Stomach (tissue), 9 donors: ENCODE measurements around the gene SLC38A10. TPM values are rescaled to one million over a fixed set of nuclear protein-coding genes. Genes with fewer than 3 reads are reported as not detected.
"Not testable (repeated sequence)": the region's sequence is repeated elsewhere in the genome, so short reads cannot be mapped to it uniquely, and the experiment has no call there.

Experiments
- DNase-seq, 2 donors: peaks; one replicate each; pipeline versions ENCODE4 v3.0.0 to v3.0.0-alpha.2; 2013 to 2019
- H3K27ac ChIP-seq, 5 donors: fragments of 200-600 bp in 4 of 5; sonication (generic) in 4 of 5; one replicate each; pipeline ENCODE4 v1.5.1; 2013 to 2019; ENCODE audit warnings: mild to moderate bottlenecking in 1 of 5, moderate library complexity in 1 of 5
- H3K27me3 ChIP-seq, 3 donors: fragments of 200-600 bp; sonication (generic); one replicate each; pipeline ENCODE4 v1.5.1; 2017 to 2019; ENCODE audit warnings: mixed run types in 1 of 3
- H3K36me3 ChIP-seq, 4 donors: fragments of 200-600 bp; sonication (generic); 1 replicate in 3 of 4; 2 replicates in 1 of 4; pipeline ENCODE4 v1.5.1; 2016 to 2019
- H3K4me1 ChIP-seq, 4 donors: fragments of 200-600 bp; sonication (generic); one replicate each; pipeline ENCODE4 v1.5.1; 2016 to 2019
- H3K4me3 ChIP-seq, 4 donors: fragments of 200-600 bp; sonication (generic) in 3 of 4; one replicate each; pipeline ENCODE4 v1.5.1; 2016 to 2019; ENCODE audit warnings: mild to moderate bottlenecking in 1 of 4
- H3K9me3 ChIP-seq, 4 donors: fragments of 200-600 bp; sonication (generic); one replicate each; pipeline ENCODE4 v1.5.1; 2016 to 2019
- CTCF ChIP-seq, 7 experiments: fragments of 450-650 bp in 4 of 7; fragments of 200-600 bp in 3 of 7; sonication (generic) in 3 of 7; IDR thresholded peaks; one replicate each; pipeline ENCODE4 v1.5.1; 2016 to 2019; ENCODE audit warnings: antibody characterized with exemption in 7 of 7, control low read depth in 2 of 7, mild to moderate bottlenecking in 1 of 7
- EP300 ChIP-seq: sonication (generic); formaldehyde crosslinking; IDR thresholded peaks from one replicate; pipeline ENCODE4 v1.6.1; 2017; ENCODE audit warnings: antibody characterized with exemption
- POLR2A ChIP-seq, 4 donors: fragments of 450-650 bp; IDR thresholded peaks; one replicate each; pipeline ENCODE4 v1.6.1; 2016; ENCODE audit warnings: antibody characterized with exemption in 4 of 4, control low read depth in 2 of 4, mild to moderate bottlenecking in 1 of 4, moderate library complexity in 1 of 4
- POLR2AphosphoS5 ChIP-seq, 3 donors: sonication (generic); formaldehyde crosslinking; IDR thresholded peaks; one replicate each; pipeline ENCODE4 v1.6.1; 2016; ENCODE audit warnings: antibody characterized with exemption in 3 of 3
- WGBS, 5 donors: extraction: QIAGEN DNeasy Blood & Tissue Kit in 3 of 5; methylation state at CpG; one replicate each; pipeline versions ENCODE4 v1.1.5 to v1.1.7; 2013 to 2018; 5-methylcytosine and 5-hydroxymethylcytosine counted together
- intact Hi-C: fragments of 100-400 bp; cut with DNase I; formaldehyde crosslinking; loops from one replicate; pipeline ENCODE4 v1.15.1; 2023; ENCODE audit warnings: low total_unique reads
- polyA plus RNA-seq, 3 donors: library from polyadenylated mRNA; stranded (reverse); fragments of 200-250 nt; gene quantifications; one replicate each; pipeline ENCODE4 v1.2.3, GENCODE V29; 2013
- total RNA-seq, 5 donors: library from RNA; depleted of rRNA; stranded (reverse); fragments of >200 nt; gene quantifications; one replicate each; pipeline versions ENCODE4 v1.1.0 to v1.2.3, GENCODE V29; 2014 to 2016
- donor health status: healthy with polysubstance abuse.
- donor health status: Bipolar disorder and iron deficiency.
- donor health status: healthy.

Gene SLC38A10
- total and polyA plus RNA-seq, 8 donors = 18.6 to 140 (median 67.3) TPM

DNA sequence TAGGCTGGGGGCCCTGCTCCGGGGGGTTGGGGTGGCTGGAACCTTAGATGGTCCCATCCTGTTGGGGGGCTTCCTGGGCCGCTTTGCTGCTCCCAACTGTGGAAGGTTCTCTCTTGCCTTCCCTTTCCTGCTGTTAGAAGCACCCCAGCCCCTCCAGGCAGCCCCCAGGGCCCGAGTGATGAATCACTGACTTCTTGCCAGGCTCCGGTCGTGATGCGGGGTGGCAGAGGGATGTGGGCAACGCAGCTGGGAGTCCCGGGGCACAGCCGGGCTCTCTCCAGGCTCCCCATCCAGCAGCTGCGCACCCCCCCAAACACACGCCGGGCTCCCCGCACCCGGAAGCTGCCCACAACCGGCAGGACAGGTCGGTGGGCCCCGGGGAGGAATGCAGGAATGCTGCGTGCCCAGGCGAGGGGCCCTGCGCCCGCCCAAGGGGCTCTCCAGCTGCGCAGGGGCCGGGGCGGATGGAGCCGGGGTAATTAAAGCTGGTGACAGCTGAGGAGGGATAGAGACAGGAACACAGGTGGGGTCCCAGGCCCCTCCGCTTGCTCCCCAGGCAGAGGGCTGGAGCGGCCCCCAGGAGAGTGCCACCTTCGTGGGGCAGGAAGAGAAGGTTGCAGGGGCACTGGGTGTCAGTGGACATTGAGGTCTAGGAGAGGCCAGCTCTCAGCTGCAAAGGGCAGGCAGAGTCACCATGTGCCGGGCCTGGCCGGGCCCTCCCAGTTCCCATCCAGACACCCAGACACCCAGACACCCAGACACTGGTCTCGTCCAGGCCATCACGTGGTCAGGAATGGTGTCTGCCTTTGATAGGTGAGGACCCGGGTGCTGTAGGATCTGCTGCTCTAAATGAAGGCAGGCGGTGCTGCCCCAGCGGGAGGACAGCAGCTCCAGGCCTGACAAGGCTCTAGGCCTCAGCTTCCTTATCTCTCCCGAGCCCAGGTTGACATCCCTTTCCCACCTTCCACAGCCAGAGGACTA is 15.0 kb upstream of the SLC38A10 start:
- no peaks in the 10 kb centered on the region for H3K36me3 ChIP-seq
- 71 to 78% (median 74%) methylated on average over 26 to 36 of the region's 36 CpGs for WGBS, 5 donors
- H3K4me3 ChIP-seq = peak overlapping the region in 2 of 4 donors; percentile 1 to 27
- DNase-seq = peak in 1 of 2 donors; percentile 72
- peaks cover 0 to under 1% (median 0%) of the 10 kb centered on the region in 3 donors for H3K27me3 ChIP-seq
- intact Hi-C loops = loop anchor here (10.0 kb wide), 1 partner anchor 175 kb away; no protein-coding TSS in a partner anchor
- H3K4me1 ChIP-seq = peaks cover 13 to 18% (median 16%) of the 10 kb centered on the region in 4 donors
- no peak for TF ChIP-seq POLR2A (IDR thresholded peaks at IDR 0.05)
- peak in 1 of 7 experiments; percentile 10 for TF ChIP-seq CTCF (IDR thresholded peaks at IDR 0.05)
- H3K27ac ChIP-seq = peak overlapping the region; percentile 55 to 81 (median 67)
- no peaks in the 10 kb centered on the region for H3K9me3 ChIP-seq

- TF ChIP-seq POLR2A (IDR thresholded peaks at IDR 0.05) (no peak), EP300 (no peak), POLR2AphosphoS5 (IDR thresholded peaks at IDR 0.05) (peak; percentile 37 to 80 (median 65)), CTCF (IDR thresholded peaks at IDR 0.05) (peak in 5 of 7 experiments; percentile 24 to 79 (median 46))
- peak; percentile 90 to 95 for DNase-seq
- Histone ChIP-seq H3K4me1 (peaks cover 13 to 18% (median 16%) of the 10 kb centered on the region in 4 donors), H3K36me3 (no peaks in the 10 kb centered on the region), H3K9me3 (no peaks in the 10 kb centered on the region), H3K4me3 (peak overlapping the region; percentile 1 to 33 (median 22)), H3K27me3 (no peaks in the 10 kb centered on the region), H3K27ac (peak overlapping the region; percentile 55 to 81 (median 67))
- intact Hi-C loops = loop anchor here (10.0 kb wide), 1 partner anchor 176 kb away; no protein-coding TSS in a partner anchor
- WGBS, 5 donors = 1 to 7% (median 7%) methylated on average over 17 to 22 of the region's 22 CpGs
These were observed 14.2 kb upstream of the SLC38A10 start for GRCh38 chr17:81309140-81309858.

GRCh38 chr17:81308784-81309139 is 13.7 kb upstream of the SLC38A10 start:
- 36 to 57% (median 42%) methylated on average over 8 to 14 of the region's 14 CpGs for WGBS, 5 donors
- H3K9me3 ChIP-seq, H3K36me3 ChIP-seq, H3K27me3 ChIP-seq, DNase-seq: not testable (repeated sequence)
- H3K27ac ChIP-seq = peak overlapping the region; percentile 1 to 81 (median 67)
- H3K4me1 ChIP-seq = peaks cover 13 to 18% (median 16%) of the 10 kb centered on the region in 4 donors
- intact Hi-C loops = loop anchor here (10.0 kb wide), 1 partner anchor 176 kb away; no protein-coding TSS in a partner anchor
- H3K4me3 ChIP-seq = peak overlapping the region; percentile 1 to 33 (median 22)

- TF ChIP-seq EP300 (no peak), POLR2AphosphoS5 (IDR thresholded peaks at IDR 0.05) (no peak), CTCF (IDR thresholded peaks at IDR 0.05) (no peak), POLR2A (IDR thresholded peaks at IDR 0.05) (no peak)
- no peaks in the 10 kb centered on the region for H3K9me3 ChIP-seq
- peaks cover 13 to 18% (median 16%) of the 10 kb centered on the region in 4 donors for H3K4me1 ChIP-seq
- no peaks in the 10 kb centered on the region for H3K27me3 ChIP-seq
- H3K27ac ChIP-seq = no peak overlapping the region
- 88 to 95% (median 90%) methylated on average over 19 of the region's 19 CpGs for whole genome bisulfite sequencing, 5 donors
- H3K36me3 ChIP-seq = no peaks in the 10 kb centered on the region
- intact Hi-C loops = loop anchor here (10.0 kb wide), 1 partner anchor 177 kb away; no protein-coding TSS in a partner anchor
- no peak overlapping the region for H3K4me3 ChIP-seq
- DNase-seq = no peak
These were observed 12.8 kb upstream of the SLC38A10 start for GRCh38 chr17:81307636-81308560.
